H9 (cell line): ENCODE data around the gene BRSK2. TPM values are rescaled to one million over a fixed set of nuclear protein-coding genes. Genes with fewer than 3 reads are reported as not detected.
"Not testable (repeated sequence)": the region's sequence is repeated elsewhere in the genome, so short reads cannot be mapped to it uniquely, and the experiment has no call there.

Experiments used
- DNase-seq: peaks from one replicate; pipeline ENCODE4 v3.0.0-alpha.2; 2017
- H2AFZ ChIP-seq: one replicate; pipeline ENCODE4 v1.6.1; 2013; ENCODE audit warnings: mild to moderate bottlenecking, low read length, control low read depth, moderate library complexity
- H2AK5ac ChIP-seq: 2 replicates; pipeline ENCODE4 v1.6.1; 2013; ENCODE audit warnings: low read length, control low read depth, mixed read lengths; ENCODE audit not compliant: insufficient read length
- H2BK120ac ChIP-seq: one replicate; pipeline ENCODE4 v1.6.1; 2013; ENCODE audit warnings: low read depth, mild to moderate bottlenecking, low read length, control low read depth, inconsistent platforms; ENCODE audit not compliant: poor library complexity, severe bottlenecking
- H2BK12ac ChIP-seq: 2 replicates; pipeline ENCODE4 v1.6.1; 2013; ENCODE audit warnings: low read length, control low read depth, mixed read lengths, low read depth; ENCODE audit not compliant: insufficient read length
- H2BK15ac ChIP-seq: 2 replicates; pipeline ENCODE4 v1.6.1; 2013; ENCODE audit warnings: low read depth, low read length, control low read depth
- H2BK20ac ChIP-seq: one replicate; pipeline ENCODE4 v1.6.1; 2013; ENCODE audit warnings: low read depth, mild to moderate bottlenecking, low read length, control low read depth, inconsistent platforms; ENCODE audit not compliant: poor library complexity, severe bottlenecking
- H2BK5ac ChIP-seq: 2 replicates; pipeline ENCODE4 v1.6.1; 2013; ENCODE audit warnings: low read length, control low read depth, mixed read lengths; ENCODE audit not compliant: insufficient read length
- H3K14ac ChIP-seq: 2 replicates; pipeline ENCODE4 v1.6.1; 2013; ENCODE audit warnings: low read length, control low read depth; ENCODE audit not compliant: insufficient read depth
- H3K18ac ChIP-seq: 2 replicates; pipeline ENCODE4 v1.6.1; 2013; ENCODE audit warnings: low read depth, mild to moderate bottlenecking, mixed read lengths, low read length, control low read depth; ENCODE audit not compliant: insufficient read length
- H3K23ac ChIP-seq: 2 replicates; pipeline ENCODE4 v1.6.1; 2013; ENCODE audit warnings: low read length, control low read depth, mixed read lengths, low read depth; ENCODE audit not compliant: insufficient read length
- H3K23me2 ChIP-seq: 2 replicates; pipeline ENCODE4 v1.6.1; 2013; ENCODE audit warnings: low read depth, mild to moderate bottlenecking, mixed read lengths, low read length, control low read depth; ENCODE audit not compliant: insufficient read length, poor library complexity, severe bottlenecking
- H3K27ac ChIP-seq: 2 replicates; pipeline ENCODE4 v1.5.1; 2013; ENCODE audit warnings: low read length, control low read depth, mixed read lengths, low read depth; ENCODE audit not compliant: insufficient read length
- H3K27me3 ChIP-seq: 2 replicates; pipeline ENCODE4 v1.6.1; 2013; ENCODE audit warnings: low read length, control low read depth, inconsistent platforms; ENCODE audit not compliant: insufficient read depth
- H3K4ac ChIP-seq: 2 replicates; pipeline ENCODE4 v1.6.1; 2013; ENCODE audit warnings: low read depth, mild to moderate bottlenecking, control low read depth, inconsistent platforms, low read length, moderate library complexity
- H3K4me1 ChIP-seq: 2 replicates; pipeline ENCODE4 v1.6.1; 2013; ENCODE audit warnings: low read length, control low read depth, inconsistent platforms; ENCODE audit not compliant: insufficient read depth
- H3K4me2 ChIP-seq: 2 replicates; pipeline ENCODE4 v1.6.1; 2013; ENCODE audit warnings: low read length, control low read depth, mixed read lengths; ENCODE audit not compliant: insufficient read length, insufficient read depth
- H3K56ac ChIP-seq: 2 replicates; pipeline ENCODE4 v1.6.1; 2013; ENCODE audit warnings: low read depth, mild to moderate bottlenecking, mixed read lengths, low read length, control low read depth; ENCODE audit not compliant: insufficient read length
- H3K79me1 ChIP-seq: 2 replicates; pipeline ENCODE4 v1.6.1; 2013; ENCODE audit warnings: low read depth, mild to moderate bottlenecking, moderate library complexity, low read length, control low read depth, inconsistent platforms; ENCODE audit not compliant: insufficient read depth, poor library complexity, severe bottlenecking
- H3K79me2 ChIP-seq: 2 replicates; pipeline ENCODE4 v1.6.1; 2013; ENCODE audit warnings: low read length, control low read depth, inconsistent platforms; ENCODE audit not compliant: insufficient read depth
- H3K9ac ChIP-seq: 2 replicates; pipeline ENCODE4 v1.6.1; 2013; ENCODE audit warnings: low read length, control low read depth, mixed read lengths; ENCODE audit not compliant: insufficient read length; ENCODE audit errors: extremely low read depth
- H3K9me3 ChIP-seq: one replicate; pipeline ENCODE4 v1.6.1; 2013; ENCODE audit warnings: low read depth, low read length, inconsistent platforms; ENCODE audit not compliant: control insufficient read depth
- H3T11ph ChIP-seq: one replicate; pipeline ENCODE4 v1.6.1; 2013; ENCODE audit warnings: mild to moderate bottlenecking, low read length, control low read depth, inconsistent platforms
- H4K20me1 ChIP-seq: one replicate; pipeline ENCODE4 v1.6.1; 2013; ENCODE audit not compliant: control insufficient read depth, insufficient read length, insufficient read depth
- H4K5ac ChIP-seq: 2 replicates; pipeline ENCODE4 v1.6.1; 2013; ENCODE audit warnings: low read depth, mild to moderate bottlenecking, mixed read lengths, low read length, control low read depth; ENCODE audit not compliant: insufficient read length
- H4K8ac ChIP-seq: replicated peaks from 2 replicates; pipeline ENCODE4 v1.6.1; 2013; ENCODE audit warnings: low read length, control low read depth, mixed read lengths, low read depth; ENCODE audit not compliant: insufficient read length
- H4K91ac ChIP-seq: 2 replicates; pipeline ENCODE4 v1.6.1; 2013; ENCODE audit warnings: low read depth, mild to moderate bottlenecking, moderate library complexity, mixed read lengths, low read length, control low read depth; ENCODE audit not compliant: insufficient read length
- H3K27ac Mint-ChIP-seq, 3 experiments: 2 replicates in 2 of 3; 3 replicates in 1 of 3; pipeline ENCODE4 v1.8.0; 2020 to 2021; ENCODE audit warnings: mixed read lengths in 3 of 3, mild to moderate bottlenecking in 1 of 3, moderate library complexity in 1 of 3
- H3K27me3 Mint-ChIP-seq: 2 replicates; pipeline ENCODE4 v1.8.0; 2021; ENCODE audit warnings: low read depth, mild to moderate bottlenecking, moderate library complexity, mixed read lengths
- H3K36me3 Mint-ChIP-seq, 3 experiments: 2 replicates in 2 of 3; 3 replicates in 1 of 3; pipeline ENCODE4 v1.8.0; 2020 to 2021; ENCODE audit warnings: low read depth in 3 of 3, mixed read lengths in 3 of 3; ENCODE audit not compliant: insufficient read depth in 1 of 3
- H3K4me1 Mint-ChIP-seq, 2 experiments: 2 replicates each; pipeline ENCODE4 v1.8.0; 2020; ENCODE audit warnings: mixed read lengths in 2 of 2
- H3K4me3 Mint-ChIP-seq, 2 experiments: 2 replicates in 1 of 2; 3 replicates in 1 of 2; pipeline ENCODE4 v1.8.0; 2020 to 2021; ENCODE audit warnings: mild to moderate bottlenecking in 2 of 2, mixed read lengths in 2 of 2, moderate library complexity in 1 of 2
- H3K9me3 Mint-ChIP-seq, 2 experiments: 2 replicates in 1 of 2; 3 replicates in 1 of 2; pipeline ENCODE4 v1.8.0; 2020; ENCODE audit warnings: mild to moderate bottlenecking in 2 of 2, mixed read lengths in 2 of 2, moderate library complexity in 1 of 2
- CTCF ChIP-seq: fragments of 200-600 bp; sonication (generic); conservative IDR thresholded peaks from 3 replicates; pipeline ENCODE4 v1.8.0; 2021; ENCODE audit warnings: antibody characterized with exemption, mild to moderate bottlenecking
- WGBS: extraction: QIAGEN DNeasy Blood & Tissue Kit; methylation state at CpG from one replicate; pipeline ENCODE4 v1.1.7; 2013; ENCODE audit warnings: missing lambda C conversion rate, low lambda C conversion rate, mixed read lengths; ENCODE audit not compliant: insufficient read length; ENCODE audit errors: extremely low coverage; 5-methylcytosine and 5-hydroxymethylcytosine counted together
- total RNA-seq: library from RNA; stranded (reverse); gene quantifications from 2 replicates; pipeline ENCODE4 v1.2.1, GENCODE V29; 2021

BRSK2 gene
- total RNA-seq, 1 experiment from 2014 or later, result 28.4 TPM

GRCh38 chr11:1411301-1411700, 21.6 kb downstream of the BRSK2 start:
- H4K5ac ChIP-seq, result no peak overlapping the region
- H2BK20ac ChIP-seq, result no peak overlapping the region
- peaks cover 4% of the 10 kb centered on the region for H3K27me3 Mint-ChIP-seq
- no peak overlapping the region for H3K18ac ChIP-seq
- H4K8ac ChIP-seq, result no peak overlapping the region
- H4K91ac ChIP-seq, result no peak overlapping the region
- no peak overlapping the region for H3K9ac ChIP-seq
- H3K9me3 ChIP-seq, result peaks cover 17% of the 10 kb centered on the region
- H3K4me1 ChIP-seq, result no peaks in the 10 kb centered on the region
- no peak overlapping the region for H3K27ac ChIP-seq
- no peaks in the 10 kb centered on the region; the same call in 1 of the 2 replicates for H3K79me2 ChIP-seq
- H3K4me3 Mint-ChIP-seq, result no peak overlapping the region
- no peak overlapping the region for H2AK5ac ChIP-seq
- WGBS, result no CpG with 5 or more reads among the region's 13 CpGs
- peaks cover 13 to 21% (median 20%) of the 10 kb centered on the region in 3 experiments for H3K36me3 Mint-ChIP-seq
- no peak overlapping the region for H2BK120ac ChIP-seq
- no peaks in the 10 kb centered on the region for H3K23me2 ChIP-seq
- H3K79me1 ChIP-seq, result peaks cover 6% of the 10 kb centered on the region
- peaks cover 28 to 30% of the 10 kb centered on the region in 2 experiments for H3K9me3 Mint-ChIP-seq
- H4K20me1 ChIP-seq, result no peaks in the 10 kb centered on the region
- H3K27me3 ChIP-seq, result no peaks in the 10 kb centered on the region
- no peak for DNase-seq
- no peak overlapping the region for H3K14ac ChIP-seq
- H3T11ph ChIP-seq, result no peak overlapping the region
- H3K27ac Mint-ChIP-seq, result no peak overlapping the region
- no peak overlapping the region for H2AFZ ChIP-seq
- no peaks in the 10 kb centered on the region; a peak in 1 of 4 replicates for H3K4me1 Mint-ChIP-seq
- no peak overlapping the region for H3K4me2 ChIP-seq
- H3K4ac ChIP-seq, result no peak overlapping the region
- no peak overlapping the region for H3K56ac ChIP-seq
- H3K23ac ChIP-seq, result no peak overlapping the region
- TF ChIP-seq CTCF, result no peak
- H2BK5ac ChIP-seq, result no peak overlapping the region
- H2BK12ac ChIP-seq, result no peak overlapping the region
- no peak overlapping the region for H2BK15ac ChIP-seq

GRCh38 chr11:1411739-1412138, 22.0 kb downstream of the BRSK2 start:
- H3K79me1 ChIP-seq, H3K56ac ChIP-seq, H3K9ac ChIP-seq, H4K5ac ChIP-seq, H3K23me2 ChIP-seq, H2BK12ac ChIP-seq, H2BK5ac ChIP-seq, H3T11ph ChIP-seq, H3K4me1 ChIP-seq, H3K79me2 ChIP-seq, H2BK20ac ChIP-seq, H2AK5ac ChIP-seq, H3K27ac ChIP-seq, H2BK120ac ChIP-seq, H3K4me3 Mint-ChIP-seq, H3K4me1 Mint-ChIP-seq, H3K27me3 Mint-ChIP-seq, H2BK15ac ChIP-seq, DNase-seq, H3K4ac ChIP-seq, H2AFZ ChIP-seq, H4K8ac ChIP-seq, H4K91ac ChIP-seq, H3K18ac ChIP-seq, H4K20me1 ChIP-seq, H3K27ac Mint-ChIP-seq, H3K27me3 ChIP-seq, H3K23ac ChIP-seq, H3K14ac ChIP-seq, H3K4me2 ChIP-seq: not testable (repeated sequence)
- H3K9me3 Mint-ChIP-seq, result peaks cover 33 to 34% of the 10 kb centered on the region in 2 experiments
- H3K9me3 ChIP-seq, result peaks cover 21% of the 10 kb centered on the region
- no CpG with 5 or more reads among the region's 27 CpGs for WGBS
- H3K36me3 Mint-ChIP-seq, result peaks cover 17 to 25% (median 24%) of the 10 kb centered on the region in 3 experiments
